Measurements from ENCODE around the gene MED15.
A peak's percentile ranks its signal among the peaks of the same experiment; 100 is the strongest.

DNA sequence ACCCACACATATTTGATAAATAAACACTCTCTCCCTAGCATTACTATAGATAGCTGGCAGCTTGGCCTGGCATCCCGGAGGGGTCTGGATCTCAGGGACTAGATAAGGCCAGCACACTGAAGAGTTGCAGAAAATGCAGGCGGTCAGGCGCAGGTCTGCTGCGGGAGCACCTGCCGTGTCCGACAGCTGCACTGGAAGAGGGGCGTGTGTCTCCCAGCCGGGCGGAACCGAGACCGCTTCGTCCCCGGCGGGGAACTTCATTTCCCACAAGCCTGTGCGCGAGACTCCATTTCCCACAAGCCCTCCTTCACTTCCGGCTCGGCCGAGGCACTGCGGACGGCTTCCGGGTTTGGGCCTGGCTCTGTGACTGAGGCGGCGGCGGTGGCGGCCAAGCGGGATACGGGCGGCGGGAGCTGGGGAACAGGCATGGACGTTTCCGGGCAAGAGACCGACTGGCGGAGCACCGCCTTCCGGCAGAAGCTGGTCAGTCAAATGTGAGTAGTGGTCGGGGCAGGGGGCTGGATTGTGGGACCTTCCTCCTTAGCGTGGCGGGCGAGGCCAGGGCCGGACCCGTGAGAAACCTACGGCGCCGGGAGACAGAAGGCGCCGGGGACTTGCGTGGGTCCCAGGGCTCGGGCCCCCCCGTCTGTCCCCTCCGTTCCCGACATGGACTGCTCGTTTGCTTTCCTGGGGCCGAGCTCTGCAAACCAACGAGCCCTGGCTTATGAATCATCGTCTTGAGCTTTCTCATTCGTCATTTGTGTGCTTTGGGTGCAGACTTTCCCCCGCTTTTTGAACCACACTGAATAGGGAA is at the start of gene MED15:
- TF ChIP-seq, protein P1, sequence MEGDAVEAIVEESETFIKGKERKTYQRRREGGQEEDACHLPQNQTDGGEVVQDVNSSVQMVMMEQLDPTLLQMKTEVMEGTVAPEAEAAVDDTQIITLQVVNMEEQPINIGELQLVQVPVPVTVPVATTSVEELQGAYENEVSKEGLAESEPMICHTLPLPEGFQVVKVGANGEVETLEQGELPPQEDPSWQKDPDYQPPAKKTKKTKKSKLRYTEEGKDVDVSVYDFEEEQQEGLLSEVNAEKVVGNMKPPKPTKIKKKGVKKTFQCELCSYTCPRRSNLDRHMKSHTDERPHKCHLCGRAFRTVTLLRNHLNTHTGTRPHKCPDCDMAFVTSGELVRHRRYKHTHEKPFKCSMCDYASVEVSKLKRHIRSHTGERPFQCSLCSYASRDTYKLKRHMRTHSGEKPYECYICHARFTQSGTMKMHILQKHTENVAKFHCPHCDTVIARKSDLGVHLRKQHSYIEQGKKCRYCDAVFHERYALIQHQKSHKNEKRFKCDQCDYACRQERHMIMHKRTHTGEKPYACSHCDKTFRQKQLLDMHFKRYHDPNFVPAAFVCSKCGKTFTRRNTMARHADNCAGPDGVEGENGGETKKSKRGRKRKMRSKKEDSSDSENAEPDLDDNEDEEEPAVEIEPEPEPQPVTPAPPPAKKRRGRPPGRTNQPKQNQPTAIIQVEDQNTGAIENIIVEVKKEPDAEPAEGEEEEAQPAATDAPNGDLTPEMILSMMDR (IDR thresholded peaks at IDR 0.05; ENCODE audit: control extremely low read depth in 1 of 3, insufficient read depth in 1 of 3, low read depth in 1 of 3, low read length in 3 of 3), result no peak; a peak in 1 of 4 replicates
- TF ChIP-seq BCL11A (IDR thresholded peaks at IDR 0.05; ENCODE audit: low read depth in 2 of 2, low read length in 2 of 2) (no peak), TAF1 (IDR thresholded peaks at IDR 0.05; ENCODE audit: low read depth, low read length) (peak; percentile 61; the same call in 1 of the 2 replicates), POLR2A (IDR thresholded peaks at IDR 0.05; ENCODE audit: control extremely low read depth in 1 of 2, low read depth in 2 of 2, low read length in 2 of 2) (peak in 1 of 2 experiments; percentile 78; a peak in 2 of 3 replicates)

Data from H1 (cell line).